IMR-90 (cell line): ENCODE measurements around the gene SGMS1. TPM values are rescaled to one million over a fixed set of nuclear protein-coding genes. Genes with fewer than 3 reads are reported as not detected.

Source experiments
- ATAC-seq: fragments of 200-7000 bp; cut with Tn5 transposase; 2 replicates; pipeline ENCODE4 v1.9.1; 2020; ENCODE audit warnings: low read depth, mild to moderate bottlenecking, moderate library complexity
- BruUV-seq: library from RNA; stranded (reverse); fragments of 400-500 nt; replicated peaks from 2 replicates; lab custom pipeline; 2021; lab: Mats Ljungman, UMichigan
- CTCF ChIA-PET: fragments of 300-600 bp; formaldehyde crosslinking; extraction: SDS; loops from one replicate; lab custom pipeline; 2021; ENCODE audit warnings: antibody characterized with exemption; lab: Yijun Ruan, JAX
- POLR2A ChIA-PET: fragments of 300-600 bp; sonication (Branson Sonifier 250); formaldehyde crosslinking; loops from one replicate; lab custom pipeline; 2022; ENCODE audit warnings: antibody characterized with exemption; ENCODE audit not compliant: unreplicated experiment; lab: Charles Lee
- DNase-seq: peaks from one replicate; pipeline ENCODE4 v3.0.0; 2013
- H2AFZ ChIP-seq: replicated peaks from 2 replicates; pipeline ENCODE3; 2013; ENCODE audit warnings: low read length, mild to moderate bottlenecking; ENCODE audit not compliant: poor library complexity
- H2AK5ac ChIP-seq: 2 replicates; pipeline ENCODE4 v1.6.1; 2013; ENCODE audit warnings: low read depth, low read length, inconsistent platforms
- H2AK9ac ChIP-seq: replicated peaks from 2 replicates; pipeline ENCODE3; 2013; ENCODE audit warnings: mild to moderate bottlenecking, low read depth, low read length, moderate library complexity; ENCODE audit not compliant: poor library complexity
- H2BK120ac ChIP-seq: 2 replicates; pipeline ENCODE4 v1.6.1; 2013; ENCODE audit warnings: low read depth, low read length, inconsistent platforms
- H2BK15ac ChIP-seq: 3 replicates; pipeline ENCODE4 v1.6.1; 2013; ENCODE audit warnings: low read depth, low read length, inconsistent platforms
- H2BK20ac ChIP-seq: 2 replicates; pipeline ENCODE4 v1.6.1; 2013; ENCODE audit warnings: low read depth, mild to moderate bottlenecking, inconsistent platforms, low read length, moderate library complexity
- H2BK5ac ChIP-seq: 2 replicates; pipeline ENCODE4 v1.6.1; 2013; ENCODE audit warnings: mild to moderate bottlenecking, low read depth, low read length, inconsistent platforms; ENCODE audit not compliant: poor library complexity, severe bottlenecking
- H3K14ac ChIP-seq: replicated peaks from 2 replicates; pipeline ENCODE4 v1.6.1; 2013; ENCODE audit warnings: low read depth, low read length, inconsistent platforms
- H3K18ac ChIP-seq: 2 replicates; pipeline ENCODE4 v1.6.1; 2013; ENCODE audit warnings: low read depth, low read length, control low read depth
- H3K23ac ChIP-seq: 2 replicates; pipeline ENCODE4 v1.6.1; 2013; ENCODE audit warnings: low read depth, low read length, inconsistent platforms
- H3K27ac ChIP-seq: 2 replicates; pipeline ENCODE4 v1.5.1; 2013; ENCODE audit warnings: mild to moderate bottlenecking, control low read depth, low read length; ENCODE audit not compliant: insufficient read depth
- H3K27me3 ChIP-seq: 2 replicates; pipeline ENCODE4 v1.6.1; 2013; ENCODE audit warnings: low read length; ENCODE audit not compliant: control insufficient read depth, insufficient read depth
- H3K36me3 ChIP-seq: 2 replicates; pipeline ENCODE4 v1.6.1; 2013; ENCODE audit warnings: low read length, mixed read lengths; ENCODE audit not compliant: control insufficient read depth, insufficient read depth
- H3K4ac ChIP-seq: 2 replicates; pipeline ENCODE4 v1.6.1; 2013; ENCODE audit warnings: low read depth, low read length, inconsistent platforms
- H3K4me1 ChIP-seq: 2 replicates; pipeline ENCODE4 v1.6.1; 2013; ENCODE audit warnings: low read length, mixed read lengths; ENCODE audit not compliant: control insufficient read depth, insufficient read depth
- H3K4me2 ChIP-seq: 2 replicates; pipeline ENCODE4 v1.6.1; 2013; ENCODE audit warnings: low read depth, mild to moderate bottlenecking, control low read depth, low read length, moderate library complexity
- H3K4me3 ChIP-seq: 2 replicates; pipeline ENCODE4 v1.5.1; 2013; ENCODE audit warnings: low read depth, mild to moderate bottlenecking, control low read depth, low read length, moderate library complexity; ENCODE audit not compliant: insufficient read depth
- H3K56ac ChIP-seq: 2 replicates; pipeline ENCODE4 v1.6.1; 2013; ENCODE audit warnings: low read length, inconsistent platforms; ENCODE audit not compliant: insufficient read depth; ENCODE audit errors: extremely low read depth
- H3K79me1 ChIP-seq, 2 experiments: 2 replicates each; pipeline ENCODE4 v1.6.1; 2013; ENCODE audit warnings: low read length in 2 of 2, inconsistent platforms in 1 of 2, low read depth in 1 of 2
- H3K9ac ChIP-seq: 2 replicates; pipeline ENCODE4 v1.6.1; 2013; ENCODE audit warnings: low read depth, low read length, control low read depth
- H3K9me1 ChIP-seq: 2 replicates; pipeline ENCODE4 v1.6.1; 2013; ENCODE audit warnings: low read length, inconsistent platforms; ENCODE audit not compliant: insufficient read depth
- H3K9me3 ChIP-seq: 2 replicates; pipeline ENCODE4 v1.6.1; 2013; ENCODE audit warnings: low read length; ENCODE audit not compliant: control insufficient read depth, insufficient read depth
- H4K20me1 ChIP-seq: 2 replicates; pipeline ENCODE4 v1.6.1; 2013; ENCODE audit warnings: low read length, inconsistent platforms; ENCODE audit not compliant: insufficient read depth
- H4K5ac ChIP-seq: 2 replicates; pipeline ENCODE4 v1.6.1; 2013; ENCODE audit warnings: mild to moderate bottlenecking, low read depth, low read length, control low read depth
- H4K8ac ChIP-seq, 2 experiments: 2 replicates each; pipeline ENCODE4 v1.6.1; 2013; ENCODE audit warnings: low read depth in 2 of 2, low read length in 2 of 2, control low read depth in 1 of 2, inconsistent platforms in 1 of 2
- H4K91ac ChIP-seq: 2 replicates; pipeline ENCODE4 v1.6.1; 2013; ENCODE audit warnings: low read depth, low read length, inconsistent platforms; ENCODE audit not compliant: insufficient read depth
- CHD1 ChIP-seq: IDR thresholded peaks from 2 replicates; pipeline ENCODE4 v1.6.1; 2012; ENCODE audit warnings: low read depth, low read length, improper control_type of control experiment
- RFX5 ChIP-seq: IDR thresholded peaks from 2 replicates; pipeline ENCODE4 v1.8.0; 2012; ENCODE audit warnings: low read depth, mild to moderate bottlenecking, low read length, moderate library complexity
- WGBS, 2 experiments: methylation state at CpG; one replicate each; pipeline versions ENCODE4 v1.1.5 to v1.1.7; 2013; ENCODE audit warnings: missing lambda C conversion rate in 2 of 2; ENCODE audit not compliant: insufficient read length in 1 of 2; ENCODE audit errors: extremely low coverage in 2 of 2; 5-methylcytosine and 5-hydroxymethylcytosine counted together
- dilution Hi-C: fragments of 300-500 bp; cut with HindIII; formaldehyde crosslinking; loops from one replicate; pipeline ENCODE4 v1.14.3; 2018; ENCODE audit warnings: low sequenced_read_pairs; ENCODE audit not compliant: unreplicated experiment
- in situ Hi-C: fragments of 300-500 bp; cut with MboI; formaldehyde crosslinking; loops from 3 replicates; pipeline ENCODE4 v1.14.3; 2019; ENCODE audit warnings: low sequenced_read_pairs, inconsistent platforms, mixed read lengths
- intact Hi-C: fragments of 100-400 bp; cut with micrococcal nuclease; formaldehyde crosslinking; loops from 2 replicates; pipeline ENCODE4 v1.10.0; 2022
- polyA plus RNA-seq, 3 experiments: library from polyadenylated mRNA; depleted of rRNA; stranded (reverse); fragments of >200 nt; gene quantifications; 2 replicates each; pipeline ENCODE4 v1.2.3, GENCODE V29; 2012; ENCODE audit warnings: low replicate concordance in 1 of 3
- total RNA-seq: library from RNA; depleted of rRNA; stranded (reverse); fragments of >200 nt; gene quantifications from 2 replicates; pipeline ENCODE4 v1.2.3, GENCODE V29; 2012

Gene SGMS1
- total and polyA plus RNA-seq, 2 of the 4 experiments (the other 2 are of a cell fraction): 9.8 to 30.8 TPM

GRCh38 chr10:50614444-50615137, 9.2 kb downstream of the SGMS1 start:
- Histone ChIP-seq H4K5ac (no peak overlapping the region), H3K36me3 (no peaks in the 10 kb centered on the region), H2BK20ac (no peak overlapping the region), H4K91ac (no peak overlapping the region; the same call in 1 of the 2 replicates), H2AFZ (no peak overlapping the region), H4K8ac (no peak overlapping the region), H2BK15ac (no peak overlapping the region), H3K4me1 (no peaks in the 10 kb centered on the region), H3K18ac (no peak overlapping the region), H3K23ac (no peak overlapping the region), H3K9me1 (peaks cover 6% of the 10 kb centered on the region; the same call in 1 of the 2 replicates), H3K4me2 (no peak overlapping the region), H2BK120ac (no peak overlapping the region), H3K4me3 (no peak overlapping the region), H3K9me3 (no peaks in the 10 kb centered on the region), H3K4ac (no peak overlapping the region), H2BK5ac (no peak overlapping the region), H3K56ac (no peak overlapping the region), H3K9ac (no peak overlapping the region), H3K27ac (no peak overlapping the region), H4K20me1 (peaks cover 48% of the 10 kb centered on the region), H3K79me1 (peaks cover 38 to 67% of the 10 kb centered on the region in 2 experiments), H3K14ac (no peak overlapping the region), H3K27me3 (no peaks in the 10 kb centered on the region), H2AK9ac (peak overlapping the region; percentile 19), H2AK5ac (0 out of 2 replicates have a peak overlapping the region, but pooled peaks have one; percentile 21)
- CTCF ChIA-PET: interaction anchor here (0.8 to 1.1 kb wide), 2 partner anchors 8 to 327 kb away, joined by 3 to 4 read pairs; no protein-coding TSS in a partner anchor
- no peak for DNase-seq
- POLR2A ChIA-PET: interaction anchor here (0.7 kb wide), 1 partner anchor 10 kb away, joined by 8 read pairs; no protein-coding TSS in a partner anchor
- dilution Hi-C loops: no loop called here
- WGBS, 2 experiments: 57% methylated on average over 1 of the region's 7 CpGs; no CpG with 5 or more reads in 1 of the 2 experiments
- BruUV-seq: no TSS peak
- intact Hi-C loops: no loop called here
- no peak for ATAC-seq
- TF ChIP-seq CHD1: no peak
- no peak for TF ChIP-seq RFX5
- in situ Hi-C loops: no loop called here
